ENCODE data around the gene KRTAP10-10. TPM values are rescaled to one million over a fixed set of nuclear protein-coding genes. Genes with fewer than 3 reads are reported as not detected.
"Not testable (repeated sequence)": the region's sequence is repeated elsewhere in the genome, so short reads cannot be mapped to it uniquely, and the experiment has no call there.

Gene KRTAP10-10
- total RNA-seq, 1 experiment from 2014 or later = not detected

DNA sequence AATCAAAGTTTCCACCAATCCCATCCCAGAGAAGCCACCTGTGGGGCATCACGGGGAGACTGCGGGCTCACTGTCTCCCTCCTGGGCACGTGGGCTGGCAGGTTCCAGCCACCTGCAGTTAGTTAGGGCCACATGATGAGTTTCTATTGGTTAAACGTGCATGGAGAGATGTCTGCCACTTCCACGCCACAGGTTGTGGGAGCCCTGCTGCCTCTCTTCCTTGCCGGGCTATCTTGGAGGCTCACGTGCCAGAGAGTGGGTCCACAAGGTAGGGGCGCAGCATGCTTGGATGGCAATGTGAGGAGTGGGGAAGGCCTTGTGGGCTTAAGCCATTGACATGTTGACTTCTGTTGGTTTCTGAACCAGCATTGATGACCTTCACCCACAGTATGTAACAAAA, 33.2 kb upstream of the KRTAP10-10 start:
- intact Hi-C loops (cut with micrococcal nuclease) = no loop called here
- POLR2A ChIA-PET = no interaction called here
- peaks cover 66% of the 10 kb centered on the region for H3K27me3 Mint-ChIP-seq (ENCODE audit: insufficient read depth, unreplicated experiment)
- TF ChIP-seq, protein P1, sequence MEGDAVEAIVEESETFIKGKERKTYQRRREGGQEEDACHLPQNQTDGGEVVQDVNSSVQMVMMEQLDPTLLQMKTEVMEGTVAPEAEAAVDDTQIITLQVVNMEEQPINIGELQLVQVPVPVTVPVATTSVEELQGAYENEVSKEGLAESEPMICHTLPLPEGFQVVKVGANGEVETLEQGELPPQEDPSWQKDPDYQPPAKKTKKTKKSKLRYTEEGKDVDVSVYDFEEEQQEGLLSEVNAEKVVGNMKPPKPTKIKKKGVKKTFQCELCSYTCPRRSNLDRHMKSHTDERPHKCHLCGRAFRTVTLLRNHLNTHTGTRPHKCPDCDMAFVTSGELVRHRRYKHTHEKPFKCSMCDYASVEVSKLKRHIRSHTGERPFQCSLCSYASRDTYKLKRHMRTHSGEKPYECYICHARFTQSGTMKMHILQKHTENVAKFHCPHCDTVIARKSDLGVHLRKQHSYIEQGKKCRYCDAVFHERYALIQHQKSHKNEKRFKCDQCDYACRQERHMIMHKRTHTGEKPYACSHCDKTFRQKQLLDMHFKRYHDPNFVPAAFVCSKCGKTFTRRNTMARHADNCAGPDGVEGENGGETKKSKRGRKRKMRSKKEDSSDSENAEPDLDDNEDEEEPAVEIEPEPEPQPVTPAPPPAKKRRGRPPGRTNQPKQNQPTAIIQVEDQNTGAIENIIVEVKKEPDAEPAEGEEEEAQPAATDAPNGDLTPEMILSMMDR (IDR thresholded peaks at IDR 0.05; ENCODE audit: unreplicated experiment) = no peak
- no peak overlapping the region for H3K4me3 Mint-ChIP-seq (ENCODE audit: unreplicated experiment)
- H3K36me3 Mint-ChIP-seq (ENCODE audit: insufficient read depth, unreplicated experiment) = peaks cover 5% of the 10 kb centered on the region
- DNase-seq (ENCODE audit: unreplicated experiment) = no peak
- peaks cover 5% of the 10 kb centered on the region for H3K9me3 Mint-ChIP-seq (ENCODE audit: unreplicated experiment)
- no TSS peak for BruUV-seq (replicated peaks)
- CTCF ChIA-PET = no interaction called here
- no peaks in the 10 kb centered on the region for H3K4me1 Mint-ChIP-seq (ENCODE audit: insufficient read depth, unreplicated experiment)
- H3K27ac Mint-ChIP-seq (ENCODE audit: low read depth, unreplicated experiment) = no peak overlapping the region

DNA sequence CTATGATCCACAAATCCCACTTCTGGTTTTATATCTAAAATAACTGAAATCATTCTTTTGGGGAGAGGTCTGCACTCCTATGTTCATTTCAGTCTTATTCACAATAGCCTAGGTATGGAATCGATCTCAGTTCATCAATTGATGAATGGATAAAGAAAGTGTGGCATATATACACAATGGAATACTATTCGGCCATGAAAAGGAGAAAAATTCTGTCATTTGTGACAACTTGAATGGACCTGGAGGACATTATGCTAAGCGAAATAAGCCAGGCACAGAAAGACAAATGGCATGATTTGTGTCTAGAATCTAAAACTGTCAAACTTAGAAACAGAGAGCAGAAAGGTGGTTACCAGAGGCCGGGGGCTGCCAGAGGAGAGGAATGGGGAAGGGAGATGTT, 30.7 kb upstream of the KRTAP10-10 start:
- POLR2A ChIA-PET = no interaction called here
- Mint-ChIP-seq H3K36me3 (ENCODE audit: insufficient read depth, unreplicated experiment) (peaks cover 5% of the 10 kb centered on the region), H3K9me3 (ENCODE audit: unreplicated experiment) (peaks cover 17% of the 10 kb centered on the region), H3K4me1 (ENCODE audit: insufficient read depth, unreplicated experiment) (no peaks in the 10 kb centered on the region), H3K4me3 (ENCODE audit: unreplicated experiment) (no peak overlapping the region), H3K27ac (ENCODE audit: low read depth, unreplicated experiment) (no peak overlapping the region), H3K27me3 (ENCODE audit: insufficient read depth, unreplicated experiment) (peaks cover 70% of the 10 kb centered on the region)
- DNase-seq (ENCODE audit: unreplicated experiment) = no peak
- BruUV-seq (replicated peaks) = no TSS peak
- CTCF ChIA-PET = no interaction called here
- intact Hi-C loops (cut with micrococcal nuclease) = no loop called here
- TF ChIP-seq, protein P1 (IDR thresholded peaks at IDR 0.05; ENCODE audit: unreplicated experiment) = no peak

DNA sequence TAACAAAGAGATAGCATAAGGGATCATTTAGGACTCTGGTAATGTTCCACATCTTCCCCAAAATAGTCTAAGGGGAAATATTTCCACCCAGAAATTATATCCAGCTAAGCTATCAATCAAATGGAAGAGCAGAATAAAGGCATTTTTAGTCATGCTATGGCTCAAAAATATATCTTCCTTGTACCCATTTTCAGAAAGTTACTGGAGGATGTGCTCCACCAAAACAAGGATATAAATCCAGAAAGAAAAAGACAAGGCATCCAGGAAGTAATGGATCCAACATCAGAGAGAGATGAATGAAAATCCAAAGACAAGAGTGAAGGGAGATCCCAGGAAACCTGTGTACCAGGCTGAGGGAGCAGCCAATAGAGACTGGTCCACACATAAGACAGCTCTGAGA, 28.0 kb upstream of the KRTAP10-10 start:
- CTCF ChIA-PET = no interaction called here
- intact Hi-C loops (cut with micrococcal nuclease) = no loop called here

DNA sequence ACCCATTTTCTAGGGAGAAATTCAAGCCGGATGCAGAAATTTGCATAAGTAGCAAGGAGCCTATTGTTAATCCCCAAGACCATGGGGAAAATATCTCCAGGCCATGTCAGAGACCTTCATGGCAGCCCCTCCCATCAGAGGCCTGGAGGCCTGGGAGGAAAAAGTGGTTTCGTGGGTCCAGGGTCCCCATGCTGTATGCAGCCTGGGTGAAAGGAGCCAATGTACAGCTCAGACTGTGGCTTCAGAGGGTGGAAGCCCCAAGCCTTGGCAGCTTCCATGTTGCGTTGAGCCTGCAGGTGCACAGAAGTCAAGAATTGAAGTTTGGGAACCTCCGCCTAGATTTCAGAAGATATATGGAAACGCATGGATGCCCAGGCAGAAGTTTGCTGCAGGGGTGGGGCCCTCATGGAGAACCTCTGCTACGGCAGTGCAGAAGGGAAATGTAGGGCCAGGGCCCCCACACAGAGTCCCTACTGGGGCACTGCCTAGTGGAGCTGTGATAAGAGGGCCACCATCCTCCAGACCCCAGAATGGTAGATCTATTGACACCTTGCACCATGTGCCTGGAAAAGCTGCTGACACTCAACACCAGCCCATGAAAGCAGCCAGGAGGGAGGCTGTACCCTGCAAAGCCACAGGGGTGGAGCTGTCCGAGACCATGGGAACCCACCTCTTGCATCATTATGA, 26.9 kb upstream of the KRTAP10-10 start:
- DNase-seq (ENCODE audit: unreplicated experiment); H3K4me1 Mint-ChIP-seq (ENCODE audit: insufficient read depth, unreplicated experiment); intact Hi-C loops (cut with micrococcal nuclease); H3K4me3 Mint-ChIP-seq (ENCODE audit: unreplicated experiment); H3K27ac Mint-ChIP-seq (ENCODE audit: low read depth, unreplicated experiment); H3K36me3 Mint-ChIP-seq (ENCODE audit: insufficient read depth, unreplicated experiment); BruUV-seq (replicated peaks); CTCF ChIA-PET: not testable (repeated sequence)
- H3K9me3 Mint-ChIP-seq (ENCODE audit: unreplicated experiment) = peaks cover 25% of the 10 kb centered on the region
- POLR2A ChIA-PET = interaction anchor here (0.7 kb wide), 1 partner anchor 26 kb away, joined by 3 read pairs; no protein-coding TSS in a partner anchor
- H3K27me3 Mint-ChIP-seq (ENCODE audit: insufficient read depth, unreplicated experiment) = peaks cover 69% of the 10 kb centered on the region

More for the DNA sequence above, 28.0 kb upstream of the KRTAP10-10 start:
- DNase-seq (ENCODE audit: unreplicated experiment) = no peak
- H3K9me3 Mint-ChIP-seq (ENCODE audit: unreplicated experiment) = peaks cover 25% of the 10 kb centered on the region
- POLR2A ChIA-PET = no interaction called here
- H3K4me1 Mint-ChIP-seq (ENCODE audit: insufficient read depth, unreplicated experiment) = no peaks in the 10 kb centered on the region
- no peak overlapping the region for H3K27ac Mint-ChIP-seq (ENCODE audit: low read depth, unreplicated experiment)
- BruUV-seq (replicated peaks) = no TSS peak
- no peak overlapping the region for H3K4me3 Mint-ChIP-seq (ENCODE audit: unreplicated experiment)
- H3K36me3 Mint-ChIP-seq (ENCODE audit: insufficient read depth, unreplicated experiment) = peaks cover under 1% of the 10 kb centered on the region
- peaks cover 69% of the 10 kb centered on the region for H3K27me3 Mint-ChIP-seq (ENCODE audit: insufficient read depth, unreplicated experiment)
- TF ChIP-seq, protein P1 (IDR thresholded peaks at IDR 0.05; ENCODE audit: unreplicated experiment) = no peak

DNA sequence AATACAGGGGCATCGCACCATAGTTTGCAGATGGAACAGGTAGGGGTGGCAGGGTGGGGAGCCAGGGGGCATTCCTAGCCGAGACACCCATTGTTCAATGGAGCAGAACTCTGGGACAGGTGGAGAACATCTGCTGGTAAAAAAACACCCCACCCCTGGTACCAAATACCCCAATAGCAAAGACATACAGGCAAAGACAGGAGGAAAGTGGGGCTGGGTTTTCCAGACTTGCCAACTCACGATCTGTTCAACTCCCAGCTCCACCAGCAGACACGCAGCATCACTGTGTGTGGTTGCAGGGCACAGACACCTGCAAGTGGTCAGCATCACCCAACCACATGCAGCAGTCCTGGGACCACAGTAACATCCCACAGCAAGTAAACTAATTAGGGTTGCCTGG, 25.6 kb upstream of the KRTAP10-10 start:
- Mint-ChIP-seq H3K27me3 (ENCODE audit: insufficient read depth, unreplicated experiment) (peaks cover 69% of the 10 kb centered on the region), H3K4me1 (ENCODE audit: insufficient read depth, unreplicated experiment) (peaks cover 6% of the 10 kb centered on the region), H3K27ac (ENCODE audit: low read depth, unreplicated experiment) (no peak overlapping the region), H3K36me3 (ENCODE audit: insufficient read depth, unreplicated experiment) (no peaks in the 10 kb centered on the region), H3K9me3 (ENCODE audit: unreplicated experiment) (peaks cover 25% of the 10 kb centered on the region), H3K4me3 (ENCODE audit: unreplicated experiment) (no peak overlapping the region)
- intact Hi-C loops (cut with micrococcal nuclease) = no loop called here
- ChIA-PET POLR2A (no interaction called here), CTCF (no interaction called here)
- DNase-seq (ENCODE audit: unreplicated experiment) = no peak
- TF ChIP-seq, protein P1 (IDR thresholded peaks at IDR 0.05; ENCODE audit: unreplicated experiment) = no peak
- BruUV-seq (replicated peaks) = no TSS peak
